K562 (cell line): Measurements from ENCODE around the gene IMPG2. TPM values are rescaled to one million over a fixed set of nuclear protein-coding genes. Genes with fewer than 3 reads are reported as not detected.

Experiments
- DPF2 ChIP-seq: fragments of 450-650 bp; IDR thresholded peaks from 2 replicates; pipeline ENCODE4 v1.6.1; 2016
- HNRNPK ChIP-seq: fragments of 200-400 bp; formaldehyde crosslinking; IDR thresholded peaks from one replicate; pipeline ENCODE4 v1.6.1; 2018; ENCODE audit warnings: mild to moderate bottlenecking, low read depth, low read length; ENCODE audit not compliant: poor library complexity, severe bottlenecking
- KDM4B ChIP-seq, 2 experiments: fragments of 450-650 bp in 1 of 2; sonication (generic) in 1 of 2; IDR thresholded peaks; 2 replicates each; pipeline ENCODE4 v1.6.1; 2016 to 2017; ENCODE audit warnings: borderline replicate concordance in 2 of 2, antibody characterized with exemption in 1 of 2, low read depth in 1 of 2, mild to moderate bottlenecking in 1 of 2
- MYNN ChIP-seq, 2 experiments: sonication (generic); formaldehyde crosslinking in 1 of 2; IDR thresholded peaks; 2 replicates each; pipeline versions ENCODE4 v1.5.0 to v1.6.1; 2016 to 2020; ENCODE audit warnings: antibody characterized with exemption in 1 of 2, missing genetic modification reagents in 1 of 2
- ZBTB40 ChIP-seq, 2 experiments: fragments of 450-650 bp in 1 of 2; sonication (generic) in 1 of 2; formaldehyde crosslinking in 1 of 2; IDR thresholded peaks; 2 replicates each; pipeline versions ENCODE4 v1.7.1 to v1.9.0; 2016 to 2022; ENCODE audit warnings: inconsistent platforms in 1 of 2, mild to moderate bottlenecking in 1 of 2, missing genetic modification reagents in 1 of 2
- ZNF764 ChIP-seq: fragments of 250-450 bp; sonication (Bioruptor Pico); IDR thresholded peaks from 2 replicates; pipeline ENCODE4 v1.4.0; 2020; ENCODE audit warnings: low read depth, mild to moderate bottlenecking, moderate library complexity
- polyA plus RNA-seq, 8 experiments: library from polyadenylated mRNA; depleted of rRNA in 4 of 8; stranded (reverse) in 5 of 8; unstranded in 3 of 8; fragments of >200 nt; fragmentation: Nextera tagmentation in 2 of 8; fragmentation: Illumina TruSeq in 1 of 8; extraction: Ambion mirVana in 2 of 8; extraction: Trizol in 1 of 8; gene quantifications; 2 replicates each; pipeline versions ENCODE4 v1.2.1 to v1.2.3, GENCODE V29; 2011 to 2014; ENCODE audit warnings: inconsistent platforms in 1 of 8, missing spikeins in 1 of 8
- total RNA-seq, 7 experiments: library from RNA; depleted of rRNA in 6 of 7; stranded (reverse); fragments of >200 nt in 6 of 7; fragmentation: Illumina TruSeq in 2 of 7; extraction: Trizol in 2 of 7; gene quantifications; 2 replicates each; pipeline versions ENCODE4 v1.2.1 to v1.2.3, GENCODE V29; 2011 to 2021; ENCODE audit warnings: low replicate concordance in 1 of 7

Gene IMPG2
- total and polyA plus RNA-seq, 9 of the 15 experiments (the other 6 are each of a cell fraction or from before 2014, with no cell fraction given) = 0.04 to 0.36 (median 0.09) TPM

GRCh38 chr3:101179637-101180036 lies 140.7 kb downstream of the IMPG2 start (continued):
- TF ChIP-seq ZBTB40 (IDR thresholded peaks at IDR 0.05) (no peak), ZBTB40 (CRISPR knock-in tag; IDR thresholded peaks at IDR 0.05) (no peak), HNRNPK (no peak), MYNN (IDR thresholded peaks at IDR 0.05) (no peak), MYNN (CRISPR knock-in tag; IDR thresholded peaks at IDR 0.05) (no peak), DPF2 (no peak), ZNF764 (CRISPR knock-in tag) (no peak), KDM4B (IDR thresholded peaks at IDR 0.05; ENCODE audit: borderline replicate concordance in 2 of 2, low read depth in 1 of 2) (no peak)
